Measurements from ENCODE around the gene KANSL1L.

DNA sequence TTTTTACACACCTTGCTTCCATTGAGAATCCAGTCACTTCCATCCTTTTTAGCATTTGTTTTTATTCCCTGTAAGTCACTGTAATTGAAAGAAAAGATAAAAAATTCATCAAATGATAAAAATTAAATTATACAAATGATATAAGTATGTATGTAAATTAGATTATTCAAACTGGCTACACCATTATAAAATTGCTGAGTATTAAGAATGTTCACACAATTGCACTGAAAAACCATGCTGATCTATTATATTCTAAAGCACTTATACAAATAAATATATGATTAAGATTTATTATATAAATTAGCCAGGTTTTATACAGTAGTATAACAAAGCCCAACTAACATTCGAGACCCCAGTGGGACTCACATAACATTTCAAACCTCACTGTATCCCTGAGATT, 39.0 kb upstream of the KANSL1L start:
- TF ChIP-seq, protein P1, sequence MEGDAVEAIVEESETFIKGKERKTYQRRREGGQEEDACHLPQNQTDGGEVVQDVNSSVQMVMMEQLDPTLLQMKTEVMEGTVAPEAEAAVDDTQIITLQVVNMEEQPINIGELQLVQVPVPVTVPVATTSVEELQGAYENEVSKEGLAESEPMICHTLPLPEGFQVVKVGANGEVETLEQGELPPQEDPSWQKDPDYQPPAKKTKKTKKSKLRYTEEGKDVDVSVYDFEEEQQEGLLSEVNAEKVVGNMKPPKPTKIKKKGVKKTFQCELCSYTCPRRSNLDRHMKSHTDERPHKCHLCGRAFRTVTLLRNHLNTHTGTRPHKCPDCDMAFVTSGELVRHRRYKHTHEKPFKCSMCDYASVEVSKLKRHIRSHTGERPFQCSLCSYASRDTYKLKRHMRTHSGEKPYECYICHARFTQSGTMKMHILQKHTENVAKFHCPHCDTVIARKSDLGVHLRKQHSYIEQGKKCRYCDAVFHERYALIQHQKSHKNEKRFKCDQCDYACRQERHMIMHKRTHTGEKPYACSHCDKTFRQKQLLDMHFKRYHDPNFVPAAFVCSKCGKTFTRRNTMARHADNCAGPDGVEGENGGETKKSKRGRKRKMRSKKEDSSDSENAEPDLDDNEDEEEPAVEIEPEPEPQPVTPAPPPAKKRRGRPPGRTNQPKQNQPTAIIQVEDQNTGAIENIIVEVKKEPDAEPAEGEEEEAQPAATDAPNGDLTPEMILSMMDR (IDR thresholded peaks at IDR 0.05; ENCODE audit: low read depth, low read length, poor library complexity, severe bottlenecking): no peak
- TF ChIP-seq EZH2phosphoT487 (IDR thresholded peaks at IDR 0.05; ENCODE audit: borderline replicate concordance, low read length): no peak
